ENCODE data around the gene DGCR2. TPM values are rescaled to one million over a fixed set of nuclear protein-coding genes. Genes with fewer than 3 reads are reported as not detected.

DGCR2 gene
- total and polyA plus RNA-seq, 10 of the 15 experiments (the other 5 are each of a cell fraction or from before 2014, with no cell fraction given), result 0.19 to 28.4 (median 16.0) TPM

DNA sequence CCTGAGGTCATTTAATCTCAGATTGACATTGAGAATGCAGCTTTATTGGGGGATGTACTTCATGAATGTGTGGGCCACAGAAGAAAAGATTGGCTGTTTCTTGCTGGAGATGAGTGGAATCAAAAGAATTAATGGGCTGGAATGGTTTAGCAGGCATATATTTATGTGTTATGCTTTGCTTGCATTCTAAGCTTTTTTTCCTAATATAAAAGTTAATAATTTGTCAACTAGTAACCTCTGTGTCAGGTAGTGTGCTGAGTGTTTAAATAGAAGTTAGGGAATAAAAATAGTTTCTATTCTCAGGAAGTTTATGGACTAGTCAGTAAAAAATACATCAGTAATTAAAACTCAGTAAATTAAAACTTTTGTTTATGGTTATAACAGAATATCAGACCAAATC lies 118.7 kb downstream of the DGCR2 start (continued):
- TF ChIP-seq, protein P1, sequence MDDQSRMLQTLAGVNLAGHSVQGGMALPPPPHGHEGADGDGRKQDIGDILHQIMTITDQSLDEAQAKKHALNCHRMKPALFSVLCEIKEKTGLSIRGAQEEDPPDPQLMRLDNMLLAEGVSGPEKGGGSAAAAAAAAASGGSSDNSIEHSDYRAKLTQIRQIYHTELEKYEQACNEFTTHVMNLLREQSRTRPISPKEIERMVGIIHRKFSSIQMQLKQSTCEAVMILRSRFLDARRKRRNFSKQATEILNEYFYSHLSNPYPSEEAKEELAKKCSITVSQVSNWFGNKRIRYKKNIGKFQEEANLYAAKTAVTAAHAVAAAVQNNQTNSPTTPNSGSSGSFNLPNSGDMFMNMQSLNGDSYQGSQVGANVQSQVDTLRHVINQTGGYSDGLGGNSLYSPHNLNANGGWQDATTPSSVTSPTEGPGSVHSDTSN (IDR thresholded peaks at IDR 0.05; ENCODE audit: insufficient replicate concordance, low read depth, low read length), result no peak
- TF ChIP-seq MYB (IDR thresholded peaks at IDR 0.05; ENCODE audit: borderline replicate concordance, low read depth, low read length) (no peak), SREBF1 (IDR thresholded peaks at IDR 0.05; ENCODE audit: low read length) (no peak), ATF7 (IDR thresholded peaks at IDR 0.05; ENCODE audit: low read depth) (no peak)

DNA sequence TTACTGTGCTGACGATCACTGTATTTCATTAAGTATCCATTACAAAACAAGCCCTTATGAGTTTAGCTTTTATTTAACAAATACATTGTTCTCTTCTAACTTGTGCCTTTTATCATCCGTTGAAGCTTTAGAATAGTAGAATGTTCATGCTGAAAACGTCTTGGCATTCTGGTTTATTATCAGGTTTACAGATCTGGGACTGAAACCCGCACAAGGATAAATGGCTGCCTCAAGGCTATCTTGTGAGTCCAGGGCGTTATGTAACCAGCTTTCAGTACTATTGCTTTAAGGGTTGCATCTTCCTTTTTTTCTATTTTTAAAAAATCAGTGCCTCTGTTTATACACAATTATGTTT lies 119.6 kb downstream of the DGCR2 start:
- H3K27ac ChIP-seq (ENCODE audit: control insufficient read depth, insufficient read depth), result no peak overlapping the region
- H3K36me3 ChIP-seq (ENCODE audit: control insufficient read depth in 2 of 2, insufficient read depth in 2 of 2, low read length in 1 of 2), result no peaks in the 10 kb centered on the region
- intact Hi-C loops (cut with micrococcal nuclease; ENCODE audit: unreplicated experiment) (no loop called here), in situ Hi-C loops (cut with MboI) (no loop called here)
- DNase-seq (ENCODE audit: low read depth, low spot score) (no peak), FAIRE-seq (no peak), ATAC-seq (no peak)
- ChIA-PET CTCF (interaction anchor here (0.6 to 1.3 kb wide), 4 partner anchors 10 to 83 kb away, joined by 3 to 4 read pairs (median 4); no protein-coding TSS in a partner anchor), POLR2A (no interaction called here), SMC1A (ENCODE audit: uncharacterized antibody, unreplicated experiment) (interaction anchor here (0.8 to 1.0 kb wide), 2 partner anchors 9 to 152 kb away, joined by 3 to 4 read pairs; no protein-coding TSS in a partner anchor), RAD21 (ENCODE audit: unreplicated experiment) (no interaction called here)
- H3K9me3 ChIP-seq (replicated peaks; ENCODE audit: control insufficient read depth, insufficient read depth, low read length), result no peaks in the 10 kb centered on the region
- no peak overlapping the region for H3K9ac ChIP-seq (ENCODE audit: control insufficient read depth, insufficient read depth, low read length)
- no TSS peak for BruUV-seq (replicated peaks)
- H3K4me1 ChIP-seq (ENCODE audit: control insufficient read depth, insufficient read depth, low read length), result no peaks in the 10 kb centered on the region
- no peaks in the 10 kb centered on the region; a peak in 1 of 4 replicates for H3K27me3 ChIP-seq (replicated peaks in 1 of 2; ENCODE audit: control insufficient read depth in 2 of 2, insufficient read depth in 2 of 2, low read length in 1 of 2)
- H3K79me2 ChIP-seq (ENCODE audit: control insufficient read depth, insufficient read depth, low read length), result no peaks in the 10 kb centered on the region
- WGBS (ENCODE audit: insufficient coverage, insufficient replicate concordance, low lambda C conversion rate, missing lambda C conversion rate), result 37% methylated on average over 5 of the region's 5 CpGs
- no peak for TF ChIP-seq RAD51 (IDR thresholded peaks at IDR 0.05)
- no peak overlapping the region for H3K4me3 ChIP-seq
- no peaks in the 10 kb centered on the region for H4K20me1 ChIP-seq (ENCODE audit: control insufficient read depth, insufficient read depth)
- no peak overlapping the region for H2AFZ ChIP-seq (ENCODE audit: control insufficient read depth, low read depth, low read length)
- H3K4me2 ChIP-seq (ENCODE audit: control insufficient read depth, insufficient read depth), result no peak overlapping the region

DNA sequence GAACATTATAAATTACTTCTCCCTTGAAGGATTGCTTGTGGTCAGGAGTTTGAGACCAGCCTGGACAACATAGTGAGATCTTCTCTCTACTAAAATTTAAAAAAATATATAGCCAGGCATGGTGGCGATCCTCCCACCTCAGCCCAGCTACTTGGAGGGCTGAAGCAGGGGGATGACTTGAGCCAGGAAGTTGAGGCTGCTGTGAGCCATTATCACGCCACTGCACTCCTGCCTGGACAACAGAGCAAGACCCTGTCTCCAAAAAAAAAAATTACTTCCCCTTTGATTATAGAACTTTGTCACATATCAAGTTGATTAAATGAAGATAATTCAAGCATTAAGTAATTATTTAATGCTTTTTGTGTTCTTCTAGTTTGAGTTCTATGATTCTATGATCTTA lies 121.0 kb downstream of the DGCR2 start:
- no peaks in the 10 kb centered on the region for H3K36me3 ChIP-seq (ENCODE audit: control insufficient read depth in 2 of 2, insufficient read depth in 2 of 2, low read length in 1 of 2)
- no peaks in the 10 kb centered on the region for H3K9me3 ChIP-seq (replicated peaks; ENCODE audit: control insufficient read depth, insufficient read depth, low read length)
- BruUV-seq (replicated peaks), result no TSS peak
- 6% methylated on average over 2 of the region's 2 CpGs for WGBS (ENCODE audit: insufficient coverage, insufficient replicate concordance, low lambda C conversion rate, missing lambda C conversion rate)
- POLR2A ChIA-PET, result interaction anchor here (0.6 kb wide), 1 partner anchor 44 kb away, joined by 3 read pairs; no protein-coding TSS in a partner anchor
- H3K27me3 ChIP-seq (replicated peaks in 1 of 2; ENCODE audit: control insufficient read depth in 2 of 2, insufficient read depth in 2 of 2, low read length in 1 of 2), result no peaks in the 10 kb centered on the region; a peak in 1 of 4 replicates
- no peak overlapping the region for H3K9ac ChIP-seq (ENCODE audit: control insufficient read depth, insufficient read depth, low read length)
- no peak for ATAC-seq
- SMC1A ChIA-PET (ENCODE audit: uncharacterized antibody, unreplicated experiment), result no interaction called here
- no peaks in the 10 kb centered on the region for H3K4me1 ChIP-seq (ENCODE audit: control insufficient read depth, insufficient read depth, low read length)
- H3K79me2 ChIP-seq (ENCODE audit: control insufficient read depth, insufficient read depth, low read length), result no peaks in the 10 kb centered on the region
- H3K4me2 ChIP-seq (ENCODE audit: control insufficient read depth, insufficient read depth), result no peak overlapping the region
- H2AFZ ChIP-seq (ENCODE audit: control insufficient read depth, low read depth, low read length), result no peak overlapping the region
- intact Hi-C loops (cut with micrococcal nuclease; ENCODE audit: unreplicated experiment) (no loop called here), in situ Hi-C loops (cut with MboI) (no loop called here)
- CTCF ChIA-PET, result no interaction called here
- no peak for TF ChIP-seq PAX8 (IDR thresholded peaks at IDR 0.05)
- TF ChIP-seq BMI1 (IDR thresholded peaks at IDR 0.05; ENCODE audit: borderline replicate concordance), result no peak
- TF ChIP-seq SUZ12 (IDR thresholded peaks at IDR 0.05; ENCODE audit: unreplicated experiment), result no peak
- TF ChIP-seq STAT1 (conservative IDR thresholded peaks at IDR 0.05), result no peak
- no peak for TF ChIP-seq MYC (IDR thresholded peaks at IDR 0.05; ENCODE audit: insufficient read depth, insufficient read length, insufficient replicate concordance, low read length, severe bottlenecking)
- no peak overlapping the region for H3K27ac ChIP-seq (ENCODE audit: control insufficient read depth, insufficient read depth)
- H4K20me1 ChIP-seq (ENCODE audit: control insufficient read depth, insufficient read depth), result no peaks in the 10 kb centered on the region
- no peak for FAIRE-seq
- RAD21 ChIA-PET (ENCODE audit: unreplicated experiment), result no interaction called here
- no peak overlapping the region for H3K4me3 ChIP-seq
- DNase-seq (ENCODE audit: low read depth, low spot score), result no peak
